ENCODE results near the gene ADGRF5.

ADGRF5 gene

DNA sequence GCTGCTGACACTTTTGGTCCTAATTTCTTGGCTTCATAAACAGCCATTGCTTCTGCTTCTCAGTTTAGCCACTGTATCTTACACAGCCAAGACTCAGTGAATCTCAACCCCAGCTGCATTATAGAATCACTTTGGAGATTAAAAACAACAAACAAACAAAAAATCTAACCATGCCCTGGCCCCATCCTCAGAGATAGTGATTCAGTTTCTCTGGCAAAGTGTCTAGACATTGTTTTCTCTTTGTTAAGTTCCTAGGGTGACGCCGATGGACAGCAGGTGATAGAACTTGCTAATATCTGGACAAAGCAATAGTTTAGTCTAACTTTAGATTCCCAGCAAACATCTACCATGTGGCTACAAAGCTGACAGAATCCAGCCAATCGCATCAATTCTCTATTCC, 2.9 kb downstream of the ADGRF5 start:
- H3K27ac ChIP-seq (ENCODE audit: insufficient read depth in 1 of 2, low read depth in 1 of 2, low read length in 2 of 2, poor library complexity in 1 of 2, severe bottlenecking in 2 of 2), result no peak overlapping the region
- no peak for DNase-seq
- no peaks in the 10 kb centered on the region for H3K36me3 ChIP-seq (ENCODE audit: control insufficient read depth in 4 of 4, insufficient read depth in 4 of 4, low read length in 3 of 4)
- H3K4me3 ChIP-seq (ENCODE audit: control insufficient read depth in 1 of 7, extremely low read depth in 1 of 7, insufficient read depth in 4 of 7, low read depth in 2 of 7, low read length in 6 of 7), result no peak overlapping the region
- POLR2A ChIA-PET, result no interaction called here
- WGBS (ENCODE audit: insufficient coverage), result 100% methylated on average over 3 of the region's 3 CpGs
- H3K4me1 ChIP-seq (ENCODE audit: control extremely low read depth in 1 of 4, control insufficient read depth in 4 of 4, insufficient read depth in 4 of 4, low read length in 3 of 4), result no peaks in the 10 kb centered on the region
- no peaks in the 10 kb centered on the region for H3K27me3 ChIP-seq (replicated peaks in 2 of 5; ENCODE audit: control insufficient read depth in 4 of 5, insufficient read depth in 5 of 5, low read length in 4 of 5)
- CTCF ChIA-PET, result no interaction called here
- H3K9me3 ChIP-seq (ENCODE audit: control extremely low read depth in 1 of 5, control insufficient read depth in 4 of 5, insufficient read depth in 2 of 5, low read depth in 1 of 5, low read length in 4 of 5), result no peaks in the 10 kb centered on the region

DNA sequence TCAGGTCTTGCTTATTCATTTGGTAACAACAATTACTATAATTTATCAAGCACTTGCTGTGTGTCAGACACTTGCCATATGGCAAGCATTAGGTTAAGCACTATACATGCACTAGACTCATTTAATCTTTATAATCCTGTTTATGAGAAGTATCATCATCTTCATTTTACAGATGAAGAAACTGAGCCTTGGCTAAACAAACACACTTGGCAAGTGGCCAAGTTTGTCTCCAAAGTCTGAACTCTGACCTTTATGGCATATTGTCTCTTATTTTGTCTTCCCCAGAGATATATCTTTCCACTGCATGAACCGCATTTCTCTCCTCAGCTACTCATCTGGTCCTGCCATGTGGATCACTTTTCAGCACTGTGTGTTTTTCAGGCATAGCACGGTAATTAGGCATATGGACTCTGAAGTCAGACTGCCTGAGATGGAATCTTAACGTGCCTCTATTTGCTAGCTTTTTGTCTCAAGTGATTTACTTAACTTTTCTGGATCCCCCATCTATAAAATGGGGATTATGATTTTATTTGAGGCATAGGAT, 4.7 kb downstream of the ADGRF5 start:
- Histone ChIP-seq H3K27me3 (replicated peaks in 2 of 5; ENCODE audit: control insufficient read depth in 4 of 5, insufficient read depth in 5 of 5, low read length in 4 of 5) (no peaks in the 10 kb centered on the region), H3K4me1 (ENCODE audit: control extremely low read depth in 1 of 4, control insufficient read depth in 4 of 4, insufficient read depth in 4 of 4, low read length in 3 of 4) (no peaks in the 10 kb centered on the region), H3K4me3 (ENCODE audit: control insufficient read depth in 1 of 7, extremely low read depth in 1 of 7, insufficient read depth in 4 of 7, low read depth in 2 of 7, low read length in 6 of 7) (no peak overlapping the region), H3K9me3 (ENCODE audit: control extremely low read depth in 1 of 5, control insufficient read depth in 4 of 5, insufficient read depth in 2 of 5, low read depth in 1 of 5, low read length in 4 of 5) (no peaks in the 10 kb centered on the region), H3K27ac (ENCODE audit: insufficient read depth in 1 of 2, low read depth in 1 of 2, low read length in 2 of 2, poor library complexity in 1 of 2, severe bottlenecking in 2 of 2) (no peak overlapping the region), H3K36me3 (ENCODE audit: control insufficient read depth in 4 of 4, insufficient read depth in 4 of 4, low read length in 3 of 4) (no peaks in the 10 kb centered on the region)
- POLR2A ChIA-PET, result interaction anchor here (0.7 kb wide), 1 partner anchor 1025 kb away, joined by 3 read pairs; no protein-coding TSS in a partner anchor
- WGBS (ENCODE audit: insufficient coverage), result 100% methylated on average over 1 of the region's 3 CpGs
- CTCF ChIA-PET, result no interaction called here
- DNase-seq, result no peak

DNA sequence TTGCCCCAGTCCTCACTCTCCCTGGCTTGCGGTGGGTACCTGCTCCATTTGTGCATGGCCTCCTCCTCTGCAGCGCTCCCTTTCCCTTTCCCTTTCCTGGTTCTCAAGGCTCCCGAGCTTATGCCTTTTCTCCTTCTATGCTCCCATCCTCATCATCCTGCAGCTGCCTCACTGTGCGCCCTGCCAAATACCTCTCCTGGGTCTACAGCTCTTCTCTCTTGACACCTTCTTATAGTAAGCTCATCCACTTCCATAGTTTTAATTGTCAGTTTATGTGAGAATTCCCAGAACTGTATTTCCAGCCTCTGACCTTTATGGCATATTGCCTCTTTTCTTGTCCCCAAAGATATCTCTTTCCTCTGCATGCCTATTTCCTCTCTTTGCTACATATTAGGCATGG, 5.9 kb downstream of the ADGRF5 start:
- ChIA-PET POLR2A (no interaction called here), CTCF (interaction anchor here (1.3 kb wide), 1 partner anchor 12 kb away, joined by 3 read pairs; no protein-coding TSS in a partner anchor)
- Histone ChIP-seq H3K4me1 (ENCODE audit: control extremely low read depth in 1 of 4, control insufficient read depth in 4 of 4, insufficient read depth in 4 of 4, low read length in 3 of 4) (no peaks in the 10 kb centered on the region), H3K36me3 (ENCODE audit: control insufficient read depth in 4 of 4, insufficient read depth in 4 of 4, low read length in 3 of 4) (no peaks in the 10 kb centered on the region), H3K27ac (ENCODE audit: insufficient read depth in 1 of 2, low read depth in 1 of 2, low read length in 2 of 2, poor library complexity in 1 of 2, severe bottlenecking in 2 of 2) (no peak overlapping the region), H3K9me3 (ENCODE audit: control extremely low read depth in 1 of 5, control insufficient read depth in 4 of 5, insufficient read depth in 2 of 5, low read depth in 1 of 5, low read length in 4 of 5) (no peaks in the 10 kb centered on the region), H3K4me3 (ENCODE audit: control insufficient read depth in 1 of 7, extremely low read depth in 1 of 7, insufficient read depth in 4 of 7, low read depth in 2 of 7, low read length in 6 of 7) (no peak overlapping the region), H3K27me3 (replicated peaks in 2 of 5; ENCODE audit: control insufficient read depth in 4 of 5, insufficient read depth in 5 of 5, low read length in 4 of 5) (no peaks in the 10 kb centered on the region)
- no peak for DNase-seq
- 100% methylated on average over 3 of the region's 4 CpGs for WGBS (ENCODE audit: insufficient coverage)

DNA sequence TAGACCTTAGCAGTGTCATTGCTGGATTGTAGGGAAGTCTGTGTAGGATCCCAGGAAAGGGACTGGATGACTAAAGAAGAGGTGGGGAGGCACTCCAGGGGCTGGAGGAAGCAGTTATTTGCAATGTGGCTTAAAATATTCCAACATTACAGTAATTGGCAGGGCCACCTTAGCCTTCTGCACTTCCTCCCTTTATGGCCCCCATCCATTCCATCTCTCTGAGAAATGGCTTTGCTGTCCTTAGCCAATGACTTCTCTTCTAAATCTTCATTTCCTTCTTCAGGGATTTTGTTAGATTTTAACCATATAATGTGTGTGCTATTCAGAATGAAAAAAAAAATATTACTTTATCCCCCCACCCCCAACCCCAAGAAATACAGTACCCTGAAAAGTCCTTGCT, 6.4 kb downstream of the ADGRF5 start:
- ChIA-PET CTCF (interaction anchor here (1.3 kb wide), 1 partner anchor 12 kb away, joined by 3 read pairs; no protein-coding TSS in a partner anchor), POLR2A (no interaction called here)
- no peak for DNase-seq
- Histone ChIP-seq H3K27ac (ENCODE audit: insufficient read depth in 1 of 2, low read depth in 1 of 2, low read length in 2 of 2, poor library complexity in 1 of 2, severe bottlenecking in 2 of 2) (no peak overlapping the region), H3K4me3 (ENCODE audit: control insufficient read depth in 1 of 7, extremely low read depth in 1 of 7, insufficient read depth in 4 of 7, low read depth in 2 of 7, low read length in 6 of 7) (no peak overlapping the region), H3K36me3 (ENCODE audit: control insufficient read depth in 4 of 4, insufficient read depth in 4 of 4, low read length in 3 of 4) (no peaks in the 10 kb centered on the region), H3K27me3 (replicated peaks in 2 of 5; ENCODE audit: control insufficient read depth in 4 of 5, insufficient read depth in 5 of 5, low read length in 4 of 5) (no peaks in the 10 kb centered on the region), H3K9me3 (ENCODE audit: control extremely low read depth in 1 of 5, control insufficient read depth in 4 of 5, insufficient read depth in 2 of 5, low read depth in 1 of 5, low read length in 4 of 5) (no peaks in the 10 kb centered on the region), H3K4me1 (ENCODE audit: control extremely low read depth in 1 of 4, control insufficient read depth in 4 of 4, insufficient read depth in 4 of 4, low read length in 3 of 4) (no peaks in the 10 kb centered on the region)

DNA sequence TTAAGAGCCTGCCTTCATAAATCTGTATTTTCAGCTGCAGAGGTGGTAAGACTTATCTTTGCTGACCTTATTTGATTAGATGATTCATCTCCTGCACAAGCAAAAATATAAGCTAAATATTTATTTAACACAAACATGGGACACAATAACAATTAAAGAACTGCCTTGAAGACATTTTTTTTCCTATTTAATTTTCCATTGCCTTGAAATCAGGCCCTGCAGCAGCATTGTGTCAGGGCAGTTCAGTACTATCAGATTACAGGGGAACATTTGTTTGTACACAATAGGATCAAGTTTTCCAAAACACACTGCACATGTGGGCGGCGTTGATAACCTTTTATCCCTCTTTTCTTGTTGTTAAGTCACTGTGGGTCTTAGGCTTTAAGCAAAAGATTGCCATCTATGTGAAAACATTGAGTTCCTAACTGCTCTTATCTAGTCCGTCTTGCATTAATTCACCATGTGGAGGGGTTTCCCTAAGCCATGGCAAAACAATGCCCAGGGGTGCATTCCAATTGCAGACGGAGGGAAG, 7.4 kb downstream of the ADGRF5 start:
- POLR2A ChIA-PET, result no interaction called here
- H3K4me3 ChIP-seq (ENCODE audit: control insufficient read depth in 1 of 7, extremely low read depth in 1 of 7, insufficient read depth in 4 of 7, low read depth in 2 of 7, low read length in 6 of 7), result no peak overlapping the region
- no peaks in the 10 kb centered on the region for H3K27me3 ChIP-seq (replicated peaks in 2 of 5; ENCODE audit: control insufficient read depth in 4 of 5, insufficient read depth in 5 of 5, low read length in 4 of 5)
- DNase-seq, result no peak
- H3K36me3 ChIP-seq (ENCODE audit: control insufficient read depth in 4 of 4, insufficient read depth in 4 of 4, low read length in 3 of 4), result no peaks in the 10 kb centered on the region
- CTCF ChIA-PET, result no interaction called here
- H3K27ac ChIP-seq (ENCODE audit: insufficient read depth in 1 of 2, low read depth in 1 of 2, low read length in 2 of 2, poor library complexity in 1 of 2, severe bottlenecking in 2 of 2), result no peak overlapping the region
- H3K9me3 ChIP-seq (ENCODE audit: control extremely low read depth in 1 of 5, control insufficient read depth in 4 of 5, insufficient read depth in 2 of 5, low read depth in 1 of 5, low read length in 4 of 5), result no peaks in the 10 kb centered on the region
- 100% methylated on average over 4 of the region's 4 CpGs for WGBS (ENCODE audit: insufficient coverage)
- no peaks in the 10 kb centered on the region for H3K4me1 ChIP-seq (ENCODE audit: control extremely low read depth in 1 of 4, control insufficient read depth in 4 of 4, insufficient read depth in 4 of 4, low read length in 3 of 4)

DNA sequence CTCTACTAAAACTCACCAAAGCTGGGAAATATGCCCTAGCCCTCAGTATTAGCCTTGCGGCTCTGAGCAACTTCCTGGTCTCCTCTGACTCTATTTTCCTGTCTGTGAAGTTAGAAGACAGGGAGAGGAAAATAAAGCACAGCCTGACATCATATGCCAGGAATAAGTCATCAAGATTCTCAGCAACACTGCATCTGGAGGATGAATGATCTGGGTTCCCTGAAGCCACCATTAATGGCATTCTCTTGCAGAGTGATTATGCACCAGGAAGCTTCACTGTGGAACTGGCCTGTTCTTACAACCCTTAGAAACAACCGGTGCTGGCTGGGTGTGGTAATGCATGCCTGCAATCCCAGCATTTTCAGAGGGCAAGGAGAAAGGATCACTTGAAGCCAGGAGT, 12.4 kb downstream of the ADGRF5 start:
- Histone ChIP-seq H3K36me3 (ENCODE audit: control insufficient read depth in 4 of 4, insufficient read depth in 4 of 4, low read length in 3 of 4) (no peaks in the 10 kb centered on the region), H3K4me1 (ENCODE audit: control extremely low read depth in 1 of 4, control insufficient read depth in 4 of 4, insufficient read depth in 4 of 4, low read length in 3 of 4) (no peaks in the 10 kb centered on the region), H3K4me3 (ENCODE audit: control insufficient read depth in 1 of 7, extremely low read depth in 1 of 7, insufficient read depth in 4 of 7, low read depth in 2 of 7, low read length in 6 of 7) (no peak overlapping the region), H3K27ac (ENCODE audit: insufficient read depth in 1 of 2, low read depth in 1 of 2, low read length in 2 of 2, poor library complexity in 1 of 2, severe bottlenecking in 2 of 2) (no peak overlapping the region), H3K9me3 (ENCODE audit: control extremely low read depth in 1 of 5, control insufficient read depth in 4 of 5, insufficient read depth in 2 of 5, low read depth in 1 of 5, low read length in 4 of 5) (no peaks in the 10 kb centered on the region), H3K27me3 (replicated peaks in 2 of 5; ENCODE audit: control insufficient read depth in 4 of 5, insufficient read depth in 5 of 5, low read length in 4 of 5) (no peaks in the 10 kb centered on the region)
- 80% methylated on average over 1 of the region's 2 CpGs for WGBS (ENCODE audit: insufficient coverage)
- POLR2A ChIA-PET, result no interaction called here
- CTCF ChIA-PET, result no interaction called here
- DNase-seq, result no peak

DNA sequence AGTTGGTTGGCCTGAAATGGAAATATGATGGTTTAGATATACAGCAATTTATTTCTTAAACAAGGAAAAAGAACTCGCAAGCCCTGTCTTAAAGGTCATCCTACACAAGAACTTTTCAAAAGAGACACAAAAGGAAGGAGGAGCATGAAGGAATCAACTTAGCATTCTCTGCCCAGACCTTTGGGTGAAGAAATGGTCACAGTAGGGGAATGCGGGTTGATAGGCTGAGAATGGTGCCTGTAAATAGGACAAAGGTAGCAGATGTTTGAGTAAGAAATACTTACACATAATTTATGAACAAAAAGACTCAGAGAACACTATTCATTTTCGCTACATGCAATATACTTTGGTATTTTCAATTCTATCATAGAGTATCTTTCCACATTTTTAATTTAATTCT, 15.0 kb downstream of the ADGRF5 start:
- H3K27ac ChIP-seq (ENCODE audit: insufficient read depth in 1 of 2, low read depth in 1 of 2, low read length in 2 of 2, poor library complexity in 1 of 2, severe bottlenecking in 2 of 2), result no peak overlapping the region
- no peak overlapping the region for H3K4me3 ChIP-seq (ENCODE audit: control insufficient read depth in 1 of 7, extremely low read depth in 1 of 7, insufficient read depth in 4 of 7, low read depth in 2 of 7, low read length in 6 of 7)
- no peaks in the 10 kb centered on the region for H3K27me3 ChIP-seq (replicated peaks in 2 of 5; ENCODE audit: control insufficient read depth in 4 of 5, insufficient read depth in 5 of 5, low read length in 4 of 5)
- POLR2A ChIA-PET, result no interaction called here
- H3K4me1 ChIP-seq (ENCODE audit: control extremely low read depth in 1 of 4, control insufficient read depth in 4 of 4, insufficient read depth in 4 of 4, low read length in 3 of 4), result peaks cover 0 to 4% (median 1%) of the 10 kb centered on the region in 4 experiments
- DNase-seq, result no peak
- CTCF ChIA-PET, result no interaction called here
- H3K36me3 ChIP-seq (ENCODE audit: control insufficient read depth in 4 of 4, insufficient read depth in 4 of 4, low read length in 3 of 4), result no peaks in the 10 kb centered on the region
- WGBS (ENCODE audit: insufficient coverage), result no CpG with 5 or more reads among the region's 3 CpGs
- no peaks in the 10 kb centered on the region for H3K9me3 ChIP-seq (ENCODE audit: control extremely low read depth in 1 of 5, control insufficient read depth in 4 of 5, insufficient read depth in 2 of 5, low read depth in 1 of 5, low read length in 4 of 5)

All from common myeloid progenitor, CD34-positive (primary cell).